ENCODE measurements around the gene RLN3. TPM values are rescaled to one million over a fixed set of nuclear protein-coding genes. Genes with fewer than 3 reads are reported as not detected.

Gene RLN3
- not detected in 2 replicates for total RNA-seq (2014; rRNA removed; shearing (Covaris generic))

DNA sequence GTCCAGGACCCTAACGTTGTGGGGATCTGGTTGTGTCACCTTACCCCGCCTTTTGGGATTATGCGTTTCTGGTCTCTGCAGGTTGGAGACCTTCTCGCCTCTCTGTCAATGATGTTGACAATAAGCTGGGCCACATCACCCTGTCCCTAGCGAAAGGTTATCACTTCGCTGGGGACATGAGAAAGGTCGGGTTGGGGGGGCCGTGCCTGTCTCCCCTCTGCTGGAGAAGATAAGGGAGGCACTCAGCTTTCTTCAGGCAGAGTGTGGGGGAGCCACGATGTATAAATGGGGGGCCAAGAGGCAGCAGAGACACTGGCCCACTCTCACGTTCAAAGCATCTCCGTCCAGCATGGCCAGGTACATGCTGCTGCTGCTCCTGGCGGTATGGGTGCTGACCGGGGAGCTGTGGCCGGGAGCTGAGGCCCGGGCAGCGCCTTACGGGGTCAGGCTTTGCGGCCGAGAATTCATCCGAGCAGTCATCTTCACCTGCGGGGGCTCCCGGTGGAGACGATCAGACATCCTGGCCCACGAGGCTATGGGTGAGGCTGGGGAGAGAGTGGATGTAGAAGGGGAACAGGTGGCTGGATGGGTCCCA is at the start of gene RLN3:
Gene RLN3, plus strand, starts transcription at position 293 of the 595 bp plus-strand sequence. Its CDS starts 57 bp downstream, at position 350.

GRCh38 chr19:14006085-14006765 is 21.7 kb upstream of the RLN3 start, which contains the start of gene RFX1:
Gene RFX1 (minus strand): TSS chr19:14006320. CDS start chr19:13993843, 12,477 bp downstream.

GRCh38 chr19:14031719-14032480 is 4.0 kb downstream of the RLN3 start, which contains the start of gene IL27RA:
Gene IL27RA (plus strand): TSS chr19:14031762. CDS start chr19:14031873, 111 bp downstream.

DNA sequence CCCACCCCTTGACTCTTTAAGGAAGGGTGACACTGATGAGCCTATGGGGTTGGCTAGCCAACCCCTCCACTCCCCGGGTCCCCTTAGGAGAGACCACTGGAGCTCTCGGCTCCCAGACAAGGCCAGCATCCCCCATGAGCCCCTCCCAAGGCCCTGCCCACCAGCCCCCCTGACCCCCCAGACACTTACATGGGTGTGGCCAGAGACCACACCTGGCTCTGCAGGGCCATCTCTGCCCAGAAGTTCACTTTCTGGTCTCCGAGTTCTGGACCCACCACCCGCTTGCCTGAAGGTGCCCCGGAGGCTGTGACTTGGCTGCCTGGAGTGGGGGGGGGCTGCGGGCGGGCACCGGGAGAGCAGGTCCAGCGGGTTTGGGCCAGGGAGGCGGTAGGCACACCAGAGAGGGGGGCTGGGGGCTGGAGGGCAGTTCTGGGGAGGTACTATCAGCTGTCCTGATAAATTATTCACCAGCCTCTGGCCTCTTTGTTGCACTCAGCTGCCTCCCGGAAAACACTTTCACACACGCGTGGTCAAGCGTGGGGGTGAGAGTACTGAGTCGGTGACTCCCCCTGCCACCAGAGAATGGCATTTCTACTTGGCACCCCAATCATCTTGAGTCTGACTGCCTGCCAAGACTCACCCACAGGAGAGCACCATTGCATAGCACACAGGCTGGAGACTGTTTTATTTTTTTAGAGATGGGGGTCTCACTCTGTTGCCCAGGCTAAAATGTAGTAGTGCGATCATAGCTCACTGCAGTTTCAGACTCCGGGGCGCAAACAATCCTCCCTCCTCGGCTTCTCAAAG is 34.0 kb downstream of the RLN3 start, which contains the start of gene PALM3:
Gene PALM3, minus strand, starts transcription at position 326 of the 807 bp plus-strand sequence. Its CDS starts 96 bp downstream, at position 230.

GRCh38 chr19:14072535-14073260 is 44.8 kb downstream of the RLN3 start, which contains the start of gene MISP3:
Gene MISP3 (plus strand): TSS chr19:14072786. CDS start chr19:14073310, 524 bp downstream.

Other genes with a start within 250 kb of the RLN3 start
- 7.9 and 11.6 TPM in 2 replicates for gene ZSWIM4, start 232.7 kb upstream of the RLN3 start, total RNA-seq (2014; rRNA removed; shearing (Covaris generic))
- gene NANOS3, start 151.0 kb upstream of the RLN3 start, total RNA-seq (2014; rRNA removed; shearing (Covaris generic)) = not detected in 2 replicates
- gene BRME1, start 122.0 kb upstream of the RLN3 start, total RNA-seq (2014; rRNA removed; shearing (Covaris generic)) = 3.0 and 5.6 TPM in 2 replicates
- gene CC2D1A, start 121.9 kb upstream of the RLN3 start, total RNA-seq (2014; rRNA removed; shearing (Covaris generic)) = 44.1 and 52.4 TPM in 2 replicates
- gene PODNL1, start 89.7 kb upstream of the RLN3 start, total RNA-seq (2014; rRNA removed; shearing (Covaris generic)) = 0.24 TPM in 1 of 2 replicates, not detected in the other
- 54.0 and 59.6 TPM in 2 replicates for gene DCAF15, start 75.6 kb upstream of the RLN3 start, total RNA-seq (2014; rRNA removed; shearing (Covaris generic))
- gene RFX1, start 21.8 kb upstream of the RLN3 start, total RNA-seq (2014; rRNA removed; shearing (Covaris generic)) = 7.1 and 9.0 TPM in 2 replicates
- 12.2 and 15.0 TPM in 2 replicates for gene IL27RA, start 3.6 kb downstream of the RLN3 start, total RNA-seq (2014; rRNA removed; shearing (Covaris generic))
- gene PALM3, start 33.9 kb downstream of the RLN3 start, total RNA-seq (2014; rRNA removed; shearing (Covaris generic)) = 1.1 TPM in 2 replicates
- gene MISP3, start 44.6 kb downstream of the RLN3 start, total RNA-seq (2014; rRNA removed; shearing (Covaris generic)) = 0.82 and 2.6 TPM in 2 replicates
- gene C19orf67, start 57.6 kb downstream of the RLN3 start, total RNA-seq (2014; rRNA removed; shearing (Covaris generic)) = not detected in 2 replicates
- gene SAMD1, start 62.6 kb downstream of the RLN3 start, total RNA-seq (2014; rRNA removed; shearing (Covaris generic)) = 61.4 and 76.1 TPM in 2 replicates
- 31.3 and 39.7 TPM in 2 replicates for gene PRKACA, start 89.6 kb downstream of the RLN3 start, total RNA-seq (2014; rRNA removed; shearing (Covaris generic))
- 40.6 and 44.3 TPM in 2 replicates for gene ASF1B, start 108.4 kb downstream of the RLN3 start, total RNA-seq (2014; rRNA removed; shearing (Covaris generic))
- 15.2 and 16.1 TPM in 2 replicates for gene ADGRL1, start 178.0 kb downstream of the RLN3 start, total RNA-seq (2014; rRNA removed; shearing (Covaris generic))